GM12878 (cell line): ENCODE measurements around the gene CD83. TPM values are rescaled to one million over a fixed set of nuclear protein-coding genes. Genes with fewer than 3 reads are reported as not detected.
A peak's percentile ranks its signal among the peaks of the same experiment; 100 is the strongest.

Experiments
- ATF2 ChIP-seq: IDR thresholded peaks from 2 replicates; pipeline ENCODE4 v1.6.1; 2012; ENCODE audit warnings: low read length, inconsistent platforms
- CREM ChIP-seq: IDR thresholded peaks from 2 replicates; pipeline ENCODE4 v1.6.1; 2014; ENCODE audit warnings: antibody characterized with exemption, low read depth
- ETV6 ChIP-seq, 2 experiments: fragments of 450-650 bp in 1 of 2; IDR thresholded peaks in 1 of 2; conservative IDR thresholded peaks in 1 of 2; 2 replicates each; pipeline ENCODE4 v1.6.1; 2014; ENCODE audit warnings: antibody characterized with exemption in 1 of 2, borderline replicate concordance in 1 of 2, low read depth in 1 of 2, mild to moderate bottlenecking in 1 of 2, moderate library complexity in 1 of 2
- IKZF1 ChIP-seq: fragments of 450-650 bp; conservative IDR thresholded peaks from 2 replicates; pipeline ENCODE4 v1.6.1; 2017; ENCODE audit warnings: antibody characterized with exemption, mild to moderate bottlenecking
- NFIC ChIP-seq: IDR thresholded peaks from 2 replicates; pipeline ENCODE4 v1.6.1; 2012; ENCODE audit warnings: low read depth, mild to moderate bottlenecking, inconsistent platforms, low read length, moderate library complexity
- PBX3 ChIP-seq: IDR thresholded peaks from 2 replicates; pipeline ENCODE4 v1.6.1; 2011; ENCODE audit warnings: mild to moderate bottlenecking, low read depth, low read length, moderate library complexity; ENCODE audit not compliant: insufficient replicate concordance
- PRDM15 ChIP-seq: fragments of 450-650 bp; formaldehyde crosslinking; IDR thresholded peaks from 2 replicates; pipeline ENCODE4 v1.4.0; 2020; ENCODE audit warnings: mild to moderate bottlenecking, moderate library complexity
- SIX5 ChIP-seq: IDR thresholded peaks from 2 replicates; pipeline ENCODE4 v1.6.1; 2011; ENCODE audit warnings: mild to moderate bottlenecking, low read depth, low read length, moderate library complexity; ENCODE audit not compliant: severe bottlenecking
- SREBF2 ChIP-seq: IDR thresholded peaks from 2 replicates; pipeline ENCODE4 v1.6.1; 2012; ENCODE audit warnings: mild to moderate bottlenecking, low read length
- SUZ12 ChIP-seq: fragments of 200-600 bp; sonication (generic); IDR thresholded peaks from one replicate; pipeline ENCODE4 v1.6.1; 2018; ENCODE audit warnings: antibody characterized with exemption, mild to moderate bottlenecking; ENCODE audit not compliant: unreplicated experiment
- polyA plus RNA-seq, 11 experiments: library from polyadenylated mRNA; depleted of rRNA in 4 of 11; unstranded in 6 of 11; stranded (reverse) in 5 of 11; fragments of >200 nt; fragmentation: Nextera tagmentation in 4 of 11; fragmentation: Illumina TruSeq in 1 of 11; extraction: Ambion mirVana in 4 of 11; extraction: Trizol in 1 of 11; gene quantifications; 1 replicate in 1 of 11; 2 replicates in 10 of 11; pipeline versions ENCODE4 v1.2.1 to v1.2.3, GENCODE V29; 2011 to 2016; ENCODE audit warnings: inconsistent platforms in 2 of 11, missing spikeins in 2 of 11, low read depth in 1 of 11
- total RNA-seq, 4 experiments: library from RNA; depleted of rRNA in 3 of 4; stranded (reverse); fragments of >200 nt in 3 of 4; fragmentation: Illumina TruSeq in 1 of 4; extraction: Trizol in 1 of 4; gene quantifications; 2 replicates each; pipeline versions ENCODE4 v1.2.1 to v1.2.3, GENCODE V29; 2013 to 2021

The CD83 gene
- total and polyA plus RNA-seq, 10 of the 15 experiments (the other 5 are each of a cell fraction or from before 2014, with no cell fraction given) = 76.1 to 174 (median 129) TPM

- no peak for TF ChIP-seq PRDM15 (CRISPR knock-in tag)
- peak; percentile 79; the same call in 1 of the 2 replicates for TF ChIP-seq NFIC
- TF ChIP-seq SUZ12 = no peak
- no peak for TF ChIP-seq SIX5
- peak in 1 of 2 experiments; percentile 34; a peak in 1 of 4 replicates for TF ChIP-seq ETV6 (conservative IDR thresholded peaks at IDR 0.05 in 1 of 2, IDR thresholded peaks at IDR 0.05 in 1 of 2; ENCODE audit: borderline replicate concordance in 1 of 2, low read depth in 1 of 2)
- peak; percentile 79 for TF ChIP-seq IKZF1
- TF ChIP-seq SREBF2 = no peak
- peak; percentile 50 for TF ChIP-seq ATF2
- peak; percentile 49; the same call in 1 of the 2 replicates for TF ChIP-seq CREM
- TF ChIP-seq PBX3 = peak; percentile 71
Observed at GRCh38 chr6:14091339-14091978, 26.1 kb upstream of the CD83 start (continued).
